Vagina (tissue), 2 donors: ENCODE data around the gene NMNAT3. TPM values are rescaled to one million over a fixed set of nuclear protein-coding genes. Genes with fewer than 3 reads are reported as not detected.

Source experiments
- DNase-seq, 2 donors: peaks; one replicate each; pipeline ENCODE4 v3.0.0-alpha.2; 2017; ENCODE audit errors: extremely low spot score in 2 of 2
- H3K27ac ChIP-seq: fragments of 200-600 bp; sonication (generic); one replicate; pipeline ENCODE4 v1.5.1; 2019
- H3K27me3 ChIP-seq: fragments of 200-600 bp; sonication (generic); one replicate; pipeline ENCODE4 v1.5.1; 2019
- H3K36me3 ChIP-seq, 2 donors: fragments of 200-600 bp; sonication (generic); one replicate each; pipeline ENCODE4 v1.5.1; 2017 to 2019
- H3K4me1 ChIP-seq: fragments of 200-600 bp; sonication (generic); one replicate; pipeline ENCODE4 v1.5.1; 2019
- H3K4me3 ChIP-seq, 2 donors: fragments of 200-600 bp; sonication (generic); 1 replicate in 1 of 2; 2 replicates in 1 of 2; pipeline ENCODE4 v1.5.1; 2016 to 2019
- H3K9me3 ChIP-seq: fragments of 200-600 bp; sonication (generic); one replicate; pipeline ENCODE4 v1.5.1; 2019
- CTCF ChIP-seq, 3 experiments: fragments of 450-650 bp in 2 of 3; fragments of 200-600 bp in 1 of 3; sonication (generic) in 1 of 3; IDR thresholded peaks; one replicate each; pipeline ENCODE4 v1.5.1; 2017 to 2019; ENCODE audit warnings: antibody characterized with exemption in 3 of 3, mild to moderate bottlenecking in 2 of 3, moderate library complexity in 2 of 3
- POLR2A ChIP-seq, 2 donors: fragments of 450-650 bp; IDR thresholded peaks; one replicate each; pipeline ENCODE4 v1.6.1; 2017; ENCODE audit warnings: antibody characterized with exemption in 2 of 2, mild to moderate bottlenecking in 2 of 2, moderate library complexity in 2 of 2
- POLR2AphosphoS5 ChIP-seq, 2 donors: sonication (generic); formaldehyde crosslinking; IDR thresholded peaks; one replicate each; pipeline ENCODE4 v1.9.0; 2017; ENCODE audit warnings: antibody characterized with exemption in 2 of 2, mild to moderate bottlenecking in 2 of 2, low read depth in 1 of 2; ENCODE audit not compliant: insufficient read depth in 1 of 2
- intact Hi-C: fragments of 100-400 bp; cut with DNase I; formaldehyde crosslinking; loops from one replicate; pipeline ENCODE4 v1.15.1; 2023
- small RNA-seq: library from RNA; depleted of rRNA; stranded (forward); fragments of <200 nt; gene quantifications from one replicate; pipeline ENCODE3, GENCODE V24; 2016
- total RNA-seq: library from RNA; depleted of rRNA; stranded (reverse); fragments of >200 nt; gene quantifications from one replicate; pipeline ENCODE4 v1.2.3, GENCODE V29; 2016

NMNAT3 gene
- total RNA-seq, 1 donor from 2014 or later: 17.4 TPM

DNA sequence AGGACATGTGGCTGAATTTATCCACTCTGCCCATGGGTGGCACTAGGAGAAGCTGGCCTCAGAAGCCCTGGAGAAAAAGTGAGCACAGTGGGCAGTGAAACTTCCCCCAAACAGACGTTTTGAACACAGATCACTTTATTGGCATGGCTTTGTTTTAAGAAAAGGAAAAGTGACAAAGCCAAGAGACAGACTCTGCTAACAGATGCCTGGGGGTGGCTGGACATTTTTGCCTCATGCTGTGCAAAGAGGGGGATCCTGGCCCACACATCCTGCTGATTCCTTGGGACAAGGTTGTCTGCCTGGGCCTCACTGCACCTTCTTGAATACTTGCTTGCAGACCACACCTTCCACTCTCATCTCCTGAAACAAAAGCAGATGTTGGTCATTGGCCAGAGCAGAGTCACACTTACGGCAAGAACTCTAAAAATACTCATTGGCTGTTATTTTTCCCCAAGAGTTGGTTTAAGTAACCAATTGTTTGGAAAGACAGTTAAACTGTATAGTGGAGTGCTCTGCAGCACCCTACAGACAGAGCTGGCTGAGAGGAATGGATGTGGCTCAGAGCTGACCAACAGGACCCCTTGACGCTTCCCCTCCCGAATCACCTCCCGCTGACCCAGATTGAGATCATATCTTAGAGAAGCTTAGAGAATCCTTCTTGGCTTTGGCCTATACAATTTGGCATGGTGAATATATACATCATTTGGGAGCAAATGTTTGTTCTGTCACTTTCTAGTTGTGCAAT, 160.3 kb downstream of the NMNAT3 start:
- Histone ChIP-seq H3K36me3 (no peaks in the 10 kb centered on the region), H3K9me3 (no peaks in the 10 kb centered on the region), H3K27ac (no peak overlapping the region), H3K27me3 (no peaks in the 10 kb centered on the region), H3K4me1 (no peaks in the 10 kb centered on the region), H3K4me3 (no peak overlapping the region)
- DNase-seq: peak; percentile 22 to 56
- TF ChIP-seq POLR2AphosphoS5 (IDR thresholded peaks at IDR 0.05; ENCODE audit: insufficient read depth in 1 of 2, low read depth in 1 of 2) (no peak), POLR2A (IDR thresholded peaks at IDR 0.05) (no peak), CTCF (IDR thresholded peaks at IDR 0.05) (no peak)
- intact Hi-C loops: no loop called here

DNA sequence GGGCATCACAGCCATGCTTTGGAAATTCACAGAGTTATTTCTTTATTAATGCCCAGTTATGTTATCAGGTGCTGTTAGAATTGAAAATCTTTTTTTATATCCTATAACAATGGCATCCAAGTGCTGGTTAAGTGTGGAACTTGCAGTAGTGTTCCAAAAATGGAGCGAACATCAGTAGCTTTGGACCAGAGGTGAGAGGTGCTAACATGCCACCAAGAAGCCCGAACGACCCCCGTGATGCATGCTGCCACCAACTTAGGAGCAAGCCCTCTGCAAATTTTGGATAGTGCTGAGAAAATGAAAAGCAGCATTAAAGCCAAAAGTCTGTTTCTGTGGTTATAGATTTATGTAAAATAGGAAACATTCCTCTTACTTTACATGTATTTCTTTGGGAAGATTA, 163.0 kb downstream of the NMNAT3 start:
- peak in 1 of 2 donors; percentile 3 for DNase-seq
- TF ChIP-seq POLR2A (IDR thresholded peaks at IDR 0.05) (no peak), CTCF (IDR thresholded peaks at IDR 0.05) (no peak), POLR2AphosphoS5 (IDR thresholded peaks at IDR 0.05; ENCODE audit: insufficient read depth in 1 of 2, low read depth in 1 of 2) (no peak)
- Histone ChIP-seq H3K27me3 (no peaks in the 10 kb centered on the region), H3K36me3 (no peaks in the 10 kb centered on the region), H3K9me3 (no peaks in the 10 kb centered on the region), H3K27ac (no peak overlapping the region), H3K4me1 (no peaks in the 10 kb centered on the region), H3K4me3 (no peak overlapping the region)
- intact Hi-C loops: no loop called here

Small RNA genes lying within 50 kb of the gene (small RNA-seq; reads per million reads assigned to genes)
- not detected for gene RN7SL724P

Other genes with a start within 250 kb of the NMNAT3 start
- gene RBP2, start 201.5 kb downstream of the NMNAT3 start, total RNA-seq: not detected
- gene RBP1, start 138.2 kb downstream of the NMNAT3 start, total RNA-seq: 19.9 TPM